Measurements from ENCODE around the gene SELENOV.

Gene SELENOV

DNA sequence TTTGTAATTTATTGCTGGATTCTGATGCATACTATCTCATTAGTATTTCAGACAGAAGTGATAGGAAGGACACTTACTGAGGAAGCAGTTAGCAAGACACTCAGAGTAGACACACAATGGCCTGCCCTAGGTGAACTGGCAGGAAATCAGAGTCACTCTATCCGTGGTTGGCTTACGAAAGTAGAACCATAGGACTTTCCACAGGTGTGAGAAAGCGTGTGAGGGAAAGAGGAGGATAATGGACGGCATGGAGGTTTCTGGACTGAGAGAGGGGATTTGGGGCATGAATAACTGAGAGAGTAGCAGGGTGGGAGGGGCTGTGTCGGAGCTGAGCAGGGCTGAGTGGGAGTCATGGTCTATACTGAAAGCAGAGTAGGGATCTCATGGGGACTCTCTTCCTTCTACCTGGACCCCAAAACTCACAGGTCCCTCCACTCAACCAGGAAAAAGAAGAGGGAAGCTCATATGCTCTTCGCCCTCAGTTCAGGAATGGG lies 43.7 kb downstream of the SELENOV start:
- DNase-seq (ENCODE audit: low spot score): no peak

DNA sequence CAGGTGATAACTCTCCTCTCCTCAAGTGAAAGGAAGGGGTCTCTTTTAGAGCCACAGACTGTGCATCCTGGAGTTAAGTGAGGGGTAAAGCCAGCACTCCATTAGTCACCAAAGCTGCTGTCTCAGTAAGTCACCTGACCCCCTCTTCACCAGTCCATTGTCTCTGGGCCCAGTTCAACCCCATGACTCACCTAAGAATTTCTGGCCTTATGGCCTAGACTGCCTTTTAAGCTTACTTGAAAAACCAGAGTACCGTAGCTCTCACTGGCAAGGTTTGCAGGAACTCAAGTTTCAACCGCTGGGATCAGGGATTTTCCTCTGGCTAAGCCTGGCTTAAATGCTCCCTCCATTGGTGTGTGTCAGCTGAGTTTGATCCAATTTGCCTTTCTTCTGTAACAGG lies 48.5 kb downstream of the SELENOV start:
- no peak for DNase-seq (ENCODE audit: low spot score)

DNA sequence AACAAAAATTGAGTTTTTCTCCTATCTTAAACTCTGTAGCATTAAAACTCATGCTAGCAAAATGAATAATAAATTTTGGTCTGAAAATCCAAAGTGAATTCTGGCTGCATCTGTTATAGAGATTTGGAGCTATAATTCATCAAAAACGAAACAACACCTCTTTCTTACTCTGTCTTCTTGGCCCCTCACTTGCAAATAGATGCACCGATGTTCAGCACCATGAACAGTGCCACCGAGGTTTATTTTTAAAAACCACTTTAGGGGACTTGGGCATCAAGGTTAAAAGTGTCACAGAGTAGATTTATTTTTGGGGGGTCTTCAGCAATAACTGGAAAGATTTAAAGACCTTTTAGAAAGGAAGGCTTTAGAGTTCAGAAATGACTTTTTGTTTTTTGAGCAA lies 51.1 kb downstream of the SELENOV start:
- DNase-seq (ENCODE audit: low spot score): no peak

GRCh38 chr19:39568604-39569003 lies 53.7 kb downstream of the SELENOV start:
- no peak for DNase-seq (ENCODE audit: low spot score)

Measured in pons (tissue), 1 donor.